Neural progenitor cell (in vitro differentiated cells): ENCODE results near the gene ABCB6. TPM values are rescaled to one million over a fixed set of nuclear protein-coding genes. Genes with fewer than 3 reads are reported as not detected.

Source experiments
- DNase-seq: peaks from one replicate; pipeline ENCODE4 v3.0.0-alpha.2; 2016; ENCODE audit warnings: low spot score
- H2AFZ ChIP-seq: fragments of 200-600 bp; sonication (generic); replicated peaks from 2 replicates; pipeline ENCODE4 v1.6.1; 2016; ENCODE audit warnings: antibody characterized with exemption
- H3F3A ChIP-seq: fragments of 200-600 bp; sonication (generic); 2 replicates; pipeline ENCODE4 v1.6.1; 2016; ENCODE audit warnings: antibody characterized with exemption, low read depth
- H3K27ac ChIP-seq: fragments of 200-600 bp; sonication (generic); 2 replicates; pipeline ENCODE4 v1.5.1; 2016; ENCODE audit warnings: mild to moderate bottlenecking
- H3K27me3 ChIP-seq: fragments of 200-600 bp; sonication (generic); 2 replicates; pipeline ENCODE4 v1.6.1; 2016; ENCODE audit warnings: mild to moderate bottlenecking, moderate library complexity
- H3K36me3 ChIP-seq: fragments of 200-600 bp; sonication (generic); 2 replicates; pipeline ENCODE4 v1.5.1; 2016
- H3K4me1 ChIP-seq: fragments of 200-600 bp; sonication (generic); 2 replicates; pipeline ENCODE4 v1.6.1; 2016; ENCODE audit warnings: mixed run types
- H3K4me2 ChIP-seq: fragments of 200-600 bp; sonication (generic); 2 replicates; pipeline ENCODE4 v1.6.1; 2016
- H3K4me3 ChIP-seq: fragments of 200-600 bp; sonication (generic); 2 replicates; pipeline ENCODE4 v1.5.1; 2016
- H3K79me2 ChIP-seq: fragments of 200-600 bp; sonication (generic); 2 replicates; pipeline ENCODE4 v1.6.1; 2016; ENCODE audit warnings: low read depth
- H3K9ac ChIP-seq: fragments of 200-600 bp; sonication (generic); 2 replicates; pipeline ENCODE4 v1.6.1; 2016
- H3K9me3 ChIP-seq: fragments of 200-600 bp; sonication (generic); 2 replicates; pipeline ENCODE4 v1.5.1; 2016; ENCODE audit warnings: low read depth
- H4K20me1 ChIP-seq: fragments of 200-600 bp; sonication (generic); 2 replicates; pipeline ENCODE4 v1.6.1; 2016; ENCODE audit warnings: low read depth
- H3K27ac Mint-ChIP-seq: 3 replicates; pipeline ENCODE4 v1.8.0; 2021; ENCODE audit warnings: mixed read lengths
- H3K27me3 Mint-ChIP-seq: 2 replicates; pipeline ENCODE4 v1.8.0; 2022; ENCODE audit warnings: low read depth, mild to moderate bottlenecking, inconsistent platforms, moderate library complexity, mixed read lengths; ENCODE audit not compliant: insufficient read depth
- H3K36me3 Mint-ChIP-seq: 3 replicates; pipeline ENCODE4 v1.8.0; 2021; ENCODE audit warnings: mixed read lengths
- H3K4me1 Mint-ChIP-seq: 3 replicates; pipeline ENCODE4 v1.8.0; 2021; ENCODE audit warnings: mixed read lengths
- H3K4me3 Mint-ChIP-seq: 3 replicates; pipeline ENCODE4 v1.8.0; 2021; ENCODE audit warnings: mild to moderate bottlenecking, moderate library complexity, mixed read lengths
- H3K9me3 Mint-ChIP-seq: 3 replicates; pipeline ENCODE4 v1.8.0; 2020; ENCODE audit warnings: mixed read lengths
- EZH2 ChIP-seq: fragments of 200-600 bp; sonication (generic); IDR thresholded peaks from 2 replicates; pipeline ENCODE4 v1.6.1; 2017; ENCODE audit warnings: antibody characterized with exemption, mild to moderate bottlenecking, moderate library complexity
- EZH2phosphoT487 ChIP-seq: fragments of 200-600 bp; sonication (generic); IDR thresholded peaks from 2 replicates; pipeline ENCODE4 v1.6.1; 2017; ENCODE audit warnings: antibody characterized with exemption
- total RNA-seq: library from RNA; depleted of rRNA; stranded (reverse); fragments of >200 nt; gene quantifications from 2 replicates; pipeline ENCODE4 v1.2.3, GENCODE V29; 2015; ENCODE audit warnings: low replicate concordance
- TF ChIP-seq, protein P1 (sequence below): fragments of 200-600 bp; sonication (generic); IDR thresholded peaks from 2 replicates; pipeline ENCODE4 v1.5.1; 2017; ENCODE audit warnings: antibody characterized with exemption, mild to moderate bottlenecking

ABCB6 gene
- 14.0 and 14.3 TPM in 2 replicates for total RNA-seq

DNA sequence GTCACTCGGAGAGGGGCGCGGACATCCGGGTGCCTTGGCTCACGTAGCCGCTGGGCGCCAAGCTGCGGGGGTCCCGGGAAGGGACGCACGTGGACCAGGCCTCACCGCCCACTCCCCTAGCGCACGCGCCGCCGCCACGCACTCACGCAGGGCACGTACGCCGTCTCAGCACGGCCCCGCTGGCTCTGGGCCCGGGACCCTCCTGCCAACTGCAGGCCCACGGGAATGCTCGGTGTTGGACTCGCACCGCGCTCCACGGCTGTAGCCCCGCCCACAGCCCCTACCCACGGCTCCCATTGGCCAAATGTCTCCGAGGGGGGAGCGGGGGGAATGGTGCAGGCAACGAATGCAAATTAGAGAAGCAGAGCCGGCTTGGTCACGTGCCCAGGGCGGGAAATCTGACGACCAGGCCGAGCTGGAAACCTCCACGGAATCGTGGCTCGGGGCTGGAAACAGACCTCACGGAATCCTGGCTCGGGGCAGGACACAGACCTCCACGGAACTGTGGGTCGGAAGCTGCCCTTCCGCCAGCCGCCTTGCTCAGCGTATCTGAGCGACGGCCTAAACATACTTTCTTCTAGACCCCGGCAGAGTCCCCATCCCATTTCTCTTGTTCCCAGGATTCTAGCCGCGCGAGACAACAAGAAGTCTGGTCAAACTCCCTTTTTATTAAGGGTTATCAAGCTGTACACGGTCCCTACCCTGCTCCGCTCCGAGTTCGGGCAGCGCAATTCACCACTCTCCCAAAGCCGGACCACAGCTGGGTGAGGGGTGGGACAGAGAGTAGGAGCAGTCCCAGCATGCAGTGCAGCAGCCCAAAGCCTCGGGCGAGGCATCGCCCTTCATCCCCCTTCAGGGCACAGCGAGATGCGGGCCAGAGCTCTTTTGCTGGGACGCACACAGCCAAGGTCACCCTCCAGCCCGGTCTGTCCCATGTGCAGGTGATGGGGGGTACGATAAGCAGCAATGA is at the start of gene ABCB6:
ABCB6 (minus strand) TSS at position 227 of the 970 bp plus-strand sequence. CDS start 285 bp downstream, outside the sequence.
- Mint-ChIP-seq H3K4me3 (peak within 1 kb of the TSS; percentile 90), H3K9me3 (no peaks in the 10 kb centered on the region), H3K27me3 (peaks cover 16% of the 10 kb centered on the region), H3K36me3 (peaks cover 22% of the 10 kb centered on the region), H3K27ac (peak within 1 kb of the TSS; percentile 63), H3K4me1 (peaks cover 19% of the 10 kb centered on the region)
- Histone ChIP-seq H3K4me1 (peaks cover 4% of the 10 kb centered on the region), H3F3A (peaks cover 27% of the 10 kb centered on the region), H3K9me3 (no peaks in the 10 kb centered on the region), H2AFZ (peak within 1 kb of the TSS; percentile 30), H3K4me3 (peak within 1 kb of the TSS; percentile 47), H3K79me2 (no peaks in the 10 kb centered on the region), H4K20me1 (peaks cover 10% of the 10 kb centered on the region), H3K9ac (no peak within 1 kb of the TSS), H3K4me2 (peak within 1 kb of the TSS; percentile 79), H3K27me3 (no peaks in the 10 kb centered on the region), H3K36me3 (no peaks in the 10 kb centered on the region), H3K27ac (no peak within 1 kb of the TSS)
- TF ChIP-seq EZH2 (no peak), EZH2phosphoT487 (no peak)
- TF ChIP-seq, protein P1, sequence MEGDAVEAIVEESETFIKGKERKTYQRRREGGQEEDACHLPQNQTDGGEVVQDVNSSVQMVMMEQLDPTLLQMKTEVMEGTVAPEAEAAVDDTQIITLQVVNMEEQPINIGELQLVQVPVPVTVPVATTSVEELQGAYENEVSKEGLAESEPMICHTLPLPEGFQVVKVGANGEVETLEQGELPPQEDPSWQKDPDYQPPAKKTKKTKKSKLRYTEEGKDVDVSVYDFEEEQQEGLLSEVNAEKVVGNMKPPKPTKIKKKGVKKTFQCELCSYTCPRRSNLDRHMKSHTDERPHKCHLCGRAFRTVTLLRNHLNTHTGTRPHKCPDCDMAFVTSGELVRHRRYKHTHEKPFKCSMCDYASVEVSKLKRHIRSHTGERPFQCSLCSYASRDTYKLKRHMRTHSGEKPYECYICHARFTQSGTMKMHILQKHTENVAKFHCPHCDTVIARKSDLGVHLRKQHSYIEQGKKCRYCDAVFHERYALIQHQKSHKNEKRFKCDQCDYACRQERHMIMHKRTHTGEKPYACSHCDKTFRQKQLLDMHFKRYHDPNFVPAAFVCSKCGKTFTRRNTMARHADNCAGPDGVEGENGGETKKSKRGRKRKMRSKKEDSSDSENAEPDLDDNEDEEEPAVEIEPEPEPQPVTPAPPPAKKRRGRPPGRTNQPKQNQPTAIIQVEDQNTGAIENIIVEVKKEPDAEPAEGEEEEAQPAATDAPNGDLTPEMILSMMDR, result no peak
- DNase-seq, result peak; percentile 91

DNA sequence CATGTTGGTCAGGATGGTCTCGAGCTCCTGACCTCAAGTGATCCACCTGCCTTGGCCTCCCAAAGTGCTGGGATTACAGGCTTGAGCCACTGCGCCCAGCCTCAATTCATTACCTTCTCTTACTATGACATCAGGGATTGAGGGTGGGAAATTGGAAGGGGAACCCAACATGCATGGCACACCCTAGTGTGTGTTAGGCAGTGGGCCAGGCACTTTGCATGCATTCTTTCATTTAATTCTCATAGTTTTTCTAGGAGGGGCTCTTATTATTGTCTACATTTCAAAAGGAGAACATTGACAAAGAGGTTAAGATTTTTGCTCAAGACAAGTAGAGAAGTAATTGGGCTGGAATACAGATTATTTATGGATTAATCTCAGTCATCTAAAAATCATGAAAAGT is 49.5 kb upstream of the ABCB6 start:
- Histone ChIP-seq H3K9ac (no peak overlapping the region), H2AFZ (no peak overlapping the region), H3K36me3 (no peaks in the 10 kb centered on the region), H3K4me2 (no peak overlapping the region), H3K4me1 (peaks cover 4% of the 10 kb centered on the region), H4K20me1 (no peaks in the 10 kb centered on the region), H3F3A (no peaks in the 10 kb centered on the region), H3K27ac (no peak overlapping the region), H3K4me3 (no peak overlapping the region), H3K27me3 (peaks cover 8% of the 10 kb centered on the region), H3K79me2 (no peaks in the 10 kb centered on the region), H3K9me3 (no peaks in the 10 kb centered on the region)
- no peaks in the 10 kb centered on the region for H3K9me3 Mint-ChIP-seq
- TF ChIP-seq EZH2phosphoT487 (no peak), EZH2 (no peak)
- TF ChIP-seq, protein P1, result no peak
- no peak for DNase-seq
- no peak overlapping the region for H3K4me3 Mint-ChIP-seq
- H3K27ac Mint-ChIP-seq, result no peak overlapping the region
- H3K27me3 Mint-ChIP-seq, result peaks cover 18% of the 10 kb centered on the region
- no peaks in the 10 kb centered on the region for H3K4me1 Mint-ChIP-seq
- H3K36me3 Mint-ChIP-seq, result no peaks in the 10 kb centered on the region

- Histone ChIP-seq H3K4me3 (no peak overlapping the region), H2AFZ (no peak overlapping the region), H3K27me3 (peaks cover 12% of the 10 kb centered on the region), H4K20me1 (no peaks in the 10 kb centered on the region), H3K9me3 (no peaks in the 10 kb centered on the region), H3K4me2 (no peak overlapping the region), H3K27ac (no peak overlapping the region), H3K9ac (no peak overlapping the region), H3K36me3 (no peaks in the 10 kb centered on the region), H3K4me1 (peaks cover 4% of the 10 kb centered on the region), H3K79me2 (no peaks in the 10 kb centered on the region), H3F3A (no peaks in the 10 kb centered on the region)
- H3K27me3 Mint-ChIP-seq, result peaks cover 20% of the 10 kb centered on the region
- no peak for DNase-seq
- no peaks in the 10 kb centered on the region for H3K9me3 Mint-ChIP-seq
- H3K4me1 Mint-ChIP-seq, result no peaks in the 10 kb centered on the region
- H3K36me3 Mint-ChIP-seq, result no peaks in the 10 kb centered on the region
- H3K4me3 Mint-ChIP-seq, result no peak overlapping the region
- no peak for TF ChIP-seq EZH2
- H3K27ac Mint-ChIP-seq, result no peak overlapping the region
Observed at GRCh38 chr2:219266886-219267285, 48.1 kb upstream of the ABCB6 start.

- TF ChIP-seq, protein P1, result no peak
- TF ChIP-seq EZH2, result no peak
- TF ChIP-seq EZH2phosphoT487, result no peak
- Histone ChIP-seq H3K36me3 (no peaks in the 10 kb centered on the region), H3K4me3 (no peak overlapping the region), H4K20me1 (no peaks in the 10 kb centered on the region), H3F3A (no peaks in the 10 kb centered on the region), H3K9me3 (no peaks in the 10 kb centered on the region), H3K4me1 (peaks cover 4% of the 10 kb centered on the region), H3K27ac (no peak overlapping the region), H3K9ac (no peak overlapping the region), H3K79me2 (no peaks in the 10 kb centered on the region), H3K27me3 (peaks cover 18% of the 10 kb centered on the region), H2AFZ (no peak overlapping the region), H3K4me2 (no peak overlapping the region)
- no peak for DNase-seq
- H3K4me3 Mint-ChIP-seq, result no peak overlapping the region
- no peak overlapping the region for H3K27ac Mint-ChIP-seq
- peaks cover 22% of the 10 kb centered on the region for H3K27me3 Mint-ChIP-seq
- H3K9me3 Mint-ChIP-seq, result no peaks in the 10 kb centered on the region
- H3K4me1 Mint-ChIP-seq, result no peaks in the 10 kb centered on the region
- no peaks in the 10 kb centered on the region for H3K36me3 Mint-ChIP-seq
Observed at GRCh38 chr2:219266232-219266631, 47.5 kb upstream of the ABCB6 start.
